HG03095 (cell line): ENCODE data around the gene PPAT.

Source experiments
- ATAC-seq: cut with Tn5 transposase; IDR thresholded peaks from one replicate; pipeline ENCODE4 v1.9.1; 2021; ENCODE audit warnings: moderate library complexity; ENCODE audit not compliant: unreplicated experiment

PPAT gene

DNA sequence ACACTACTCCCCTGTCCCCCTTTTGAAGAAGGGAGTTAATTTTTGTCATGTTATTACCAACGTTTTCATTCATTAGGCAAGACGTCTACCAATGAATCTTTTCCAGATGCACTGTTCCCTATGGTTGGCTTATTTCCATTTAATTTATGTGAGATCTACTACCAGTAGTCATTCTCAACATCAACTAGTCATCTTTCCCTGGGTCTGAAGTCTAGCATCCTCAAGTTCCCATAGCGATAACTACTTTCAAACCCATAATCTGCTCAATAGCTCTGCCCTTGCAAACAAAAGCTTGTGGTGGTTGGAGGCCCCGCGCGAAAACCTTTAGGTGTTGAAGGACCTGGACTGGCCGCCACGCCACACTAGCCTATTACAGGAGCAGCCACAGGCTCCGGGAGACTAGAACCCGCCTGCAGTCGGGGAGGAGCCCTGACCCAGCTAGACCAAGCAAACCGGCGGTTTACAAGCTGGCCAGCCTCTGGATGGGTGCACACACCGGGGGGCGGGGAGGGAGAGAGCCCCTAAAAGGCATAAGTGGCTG lies 746 bp downstream of the PPAT start:
- ATAC-seq, result peak; percentile 3

DNA sequence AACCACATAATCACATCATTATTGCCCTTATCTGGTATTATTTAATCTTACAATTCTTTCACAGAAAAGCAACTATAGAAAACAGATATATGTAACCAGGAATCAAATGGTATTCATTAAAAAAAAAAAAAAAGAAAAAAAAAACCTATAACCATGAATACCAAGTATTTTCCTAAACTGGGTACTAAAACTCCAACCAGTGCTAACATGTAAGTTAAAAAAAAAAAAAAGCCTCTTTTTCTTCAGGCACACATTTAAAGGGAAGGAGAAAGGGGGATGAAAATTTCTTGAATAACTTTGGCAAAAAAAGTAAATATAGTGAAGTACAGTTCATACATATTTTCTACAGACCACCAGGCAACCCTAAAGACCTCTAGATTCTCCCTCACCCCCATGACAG lies 2.1 kb downstream of the PPAT start:
- ATAC-seq, result no peak

DNA sequence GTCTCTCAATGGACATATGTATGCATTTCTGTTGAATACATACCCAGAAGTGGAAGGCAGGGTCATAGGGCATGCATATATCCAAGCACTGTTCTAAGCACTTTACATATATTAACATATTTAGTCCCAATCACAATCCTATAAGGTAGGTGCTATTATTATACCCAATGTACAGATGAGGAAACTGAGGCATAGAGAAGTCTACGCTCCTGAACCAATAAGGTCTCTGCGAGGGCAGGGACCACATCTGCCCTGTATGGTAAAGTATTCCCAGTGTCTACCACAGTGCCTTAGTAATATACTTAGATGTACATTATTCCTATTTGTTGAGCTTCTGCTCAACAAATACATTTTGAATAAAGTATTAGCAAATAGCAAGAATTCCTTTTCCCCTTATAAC lies 5.2 kb downstream of the PPAT start:
- no peak for ATAC-seq

DNA sequence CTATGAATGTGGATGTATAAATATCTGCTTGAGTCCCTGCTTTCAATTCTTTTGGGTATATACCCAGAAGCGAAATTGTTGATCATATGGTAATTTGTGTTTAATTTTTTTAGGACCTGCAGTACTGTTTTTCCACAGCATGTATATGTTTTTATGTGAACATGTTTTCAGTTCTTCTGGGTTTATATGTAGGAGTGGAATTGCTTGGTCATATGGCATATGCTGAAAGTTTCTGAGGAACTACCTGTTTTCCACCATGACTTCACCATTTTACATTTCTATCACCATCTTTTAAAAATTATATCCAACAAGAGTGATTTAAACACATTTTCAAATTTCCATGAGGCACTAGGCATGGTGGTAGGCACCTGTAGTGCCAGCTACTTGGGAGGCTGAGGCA lies 8.2 kb downstream of the PPAT start:
- ATAC-seq, result no peak

DNA sequence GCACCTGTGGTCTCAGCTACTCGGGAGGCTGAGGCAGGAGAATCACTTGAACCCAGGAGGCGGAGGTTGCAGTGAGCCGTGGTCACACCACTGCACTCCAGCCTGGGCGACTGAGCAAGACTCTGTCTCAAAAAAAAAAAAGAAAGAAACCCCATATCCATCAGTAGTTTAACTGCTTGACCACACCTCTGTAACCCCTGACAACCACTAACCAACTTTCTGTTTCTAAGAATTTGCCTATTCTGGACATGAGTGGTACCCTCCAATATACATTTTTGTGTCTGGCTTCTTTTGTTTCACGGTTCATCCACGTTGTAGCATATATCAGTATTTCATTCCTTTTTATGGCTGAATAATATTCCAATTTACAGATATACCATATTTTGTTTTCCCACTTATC lies 9.1 kb downstream of the PPAT start:
- ATAC-seq, result peak; percentile 67

DNA sequence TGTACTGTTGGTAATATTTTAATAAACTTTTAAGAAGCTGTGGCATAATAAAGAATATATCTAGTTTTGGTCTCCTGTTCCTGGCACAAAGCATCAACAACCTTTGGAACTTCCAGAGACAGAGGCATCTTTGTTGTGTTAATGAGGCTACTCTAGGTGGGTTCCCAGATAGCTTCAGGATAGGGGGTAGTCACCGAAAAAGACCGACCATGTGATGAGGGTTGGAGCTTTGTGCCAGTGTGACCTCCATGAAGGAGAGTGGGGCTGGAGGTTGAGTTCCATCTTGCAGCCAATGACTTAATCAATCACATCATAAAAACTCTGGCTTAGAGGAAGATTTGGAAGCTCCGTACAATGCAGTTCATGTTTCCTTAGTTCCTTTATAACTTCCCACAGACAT lies 9.9 kb downstream of the PPAT start:
- ATAC-seq, result no peak

DNA sequence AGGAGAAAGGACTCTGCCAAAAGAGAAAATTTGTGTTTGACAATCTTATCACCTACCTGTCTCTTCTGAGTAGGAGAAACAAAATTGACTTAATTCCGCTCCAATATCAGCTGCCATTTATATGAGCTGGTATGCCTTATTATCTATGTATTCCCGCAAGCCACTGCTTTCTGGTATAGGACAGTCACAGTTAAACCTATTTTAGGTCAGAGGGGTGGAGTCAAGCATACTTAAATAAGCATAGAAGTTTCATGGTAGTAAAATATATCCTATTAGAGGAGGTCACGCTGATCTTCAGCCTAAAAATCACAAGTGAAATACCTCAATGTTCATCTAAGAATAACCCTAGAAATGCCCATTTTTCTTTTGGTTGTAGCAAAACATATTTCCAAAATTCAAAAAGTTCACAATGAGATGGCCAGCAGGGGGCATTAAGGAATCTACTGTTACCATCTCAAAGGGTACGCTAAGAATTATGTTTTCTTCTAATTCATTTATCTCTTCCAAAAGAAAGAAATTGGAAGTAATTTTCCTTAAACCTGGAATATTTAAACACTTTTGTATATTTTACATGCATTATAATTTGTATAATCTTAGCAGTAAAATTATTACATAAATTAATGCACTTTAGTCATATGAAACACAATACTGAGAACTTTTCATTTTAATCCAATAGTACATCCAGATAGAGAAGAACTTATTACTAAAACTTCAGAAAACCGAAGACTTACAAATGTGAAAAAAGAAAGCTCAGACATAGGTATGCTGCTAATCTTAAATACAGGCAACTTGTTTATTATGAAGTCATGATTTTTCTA lies 10.5 kb downstream of the PPAT start:
- ATAC-seq, result no peak

DNA sequence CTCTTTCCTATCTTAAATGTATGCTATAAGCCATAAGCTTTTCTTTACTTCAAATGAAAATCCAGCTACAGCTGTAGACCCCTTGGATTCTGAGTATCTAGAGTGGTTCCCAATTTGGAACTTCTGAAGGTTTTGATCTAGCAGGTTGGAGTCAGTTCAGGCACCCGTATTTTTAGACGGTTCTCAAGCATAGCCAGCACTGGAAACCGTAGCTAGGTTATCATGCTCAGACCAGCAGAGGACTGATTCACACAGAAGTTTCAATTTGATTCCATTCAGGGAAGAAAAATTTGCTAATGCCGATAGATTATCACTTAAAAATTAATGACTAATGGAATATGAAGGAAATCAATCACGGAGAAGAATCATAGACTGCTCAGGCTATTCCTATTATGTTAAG lies 11.2 kb downstream of the PPAT start:
- ATAC-seq, result no peak

DNA sequence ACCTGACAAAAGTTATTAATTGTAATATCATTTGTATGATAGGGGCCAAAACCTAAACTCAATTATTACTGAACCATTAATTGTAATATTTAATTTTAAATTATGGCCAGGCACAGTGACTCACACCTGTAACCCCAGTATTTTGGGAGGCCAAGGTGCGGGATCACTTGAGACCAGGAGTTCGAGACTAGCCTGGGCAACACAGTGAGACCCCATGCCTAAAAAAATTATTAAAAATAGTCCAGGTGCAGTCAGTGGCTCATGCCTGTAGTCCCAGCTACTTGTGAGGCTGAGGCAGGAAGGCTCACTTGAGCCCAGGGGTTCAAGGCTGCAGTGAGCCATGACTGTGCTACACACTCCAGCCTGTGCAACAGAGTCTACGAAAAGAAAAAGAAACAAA lies 18.0 kb downstream of the PPAT start:
- ATAC-seq, result no peak

DNA sequence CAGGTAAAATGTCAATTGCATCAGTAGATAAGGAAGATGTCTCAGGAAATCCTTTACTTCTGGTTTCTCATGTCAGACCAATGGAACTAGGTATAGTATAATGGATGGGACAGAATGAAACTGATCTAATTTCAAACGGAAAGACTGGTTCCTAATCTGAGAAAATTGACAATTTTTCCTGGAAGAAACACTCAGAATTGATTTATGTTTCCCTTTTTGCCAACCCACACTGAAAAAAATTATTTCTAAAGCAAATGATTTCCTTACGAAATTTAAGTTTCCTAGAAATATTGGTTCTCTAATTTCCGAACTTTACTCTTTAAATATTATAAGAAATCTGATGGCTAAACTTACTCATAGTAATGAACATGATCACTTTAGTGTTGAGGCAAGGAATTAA lies 19.1 kb downstream of the PPAT start:
- ATAC-seq, result no peak

DNA sequence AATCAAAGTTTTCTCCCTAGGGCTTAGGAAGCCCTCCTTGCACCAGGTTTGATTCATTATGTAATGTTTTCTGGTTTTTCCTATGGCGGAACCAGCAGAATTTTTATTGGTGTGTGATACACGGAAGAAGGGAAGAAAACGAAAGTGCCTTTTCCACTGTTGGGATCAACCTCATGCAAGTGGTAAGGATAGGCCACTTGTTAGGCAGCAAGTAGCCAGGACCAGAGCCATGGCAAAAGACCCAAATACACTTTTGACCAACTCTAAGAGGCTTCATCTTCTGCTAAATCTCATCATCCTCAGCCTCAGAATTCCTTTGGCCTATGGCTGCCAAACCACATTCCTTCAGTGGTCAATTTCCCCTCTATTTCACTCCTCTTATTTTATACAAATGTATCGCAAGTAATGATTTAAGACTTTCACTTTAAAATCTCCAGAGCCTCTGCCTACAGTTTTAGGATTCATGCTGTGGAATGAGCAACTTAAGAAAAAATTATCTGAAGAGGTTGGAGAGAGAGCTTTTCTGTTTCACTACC lies 21.2 kb downstream of the PPAT start:
- ATAC-seq, result no peak

DNA sequence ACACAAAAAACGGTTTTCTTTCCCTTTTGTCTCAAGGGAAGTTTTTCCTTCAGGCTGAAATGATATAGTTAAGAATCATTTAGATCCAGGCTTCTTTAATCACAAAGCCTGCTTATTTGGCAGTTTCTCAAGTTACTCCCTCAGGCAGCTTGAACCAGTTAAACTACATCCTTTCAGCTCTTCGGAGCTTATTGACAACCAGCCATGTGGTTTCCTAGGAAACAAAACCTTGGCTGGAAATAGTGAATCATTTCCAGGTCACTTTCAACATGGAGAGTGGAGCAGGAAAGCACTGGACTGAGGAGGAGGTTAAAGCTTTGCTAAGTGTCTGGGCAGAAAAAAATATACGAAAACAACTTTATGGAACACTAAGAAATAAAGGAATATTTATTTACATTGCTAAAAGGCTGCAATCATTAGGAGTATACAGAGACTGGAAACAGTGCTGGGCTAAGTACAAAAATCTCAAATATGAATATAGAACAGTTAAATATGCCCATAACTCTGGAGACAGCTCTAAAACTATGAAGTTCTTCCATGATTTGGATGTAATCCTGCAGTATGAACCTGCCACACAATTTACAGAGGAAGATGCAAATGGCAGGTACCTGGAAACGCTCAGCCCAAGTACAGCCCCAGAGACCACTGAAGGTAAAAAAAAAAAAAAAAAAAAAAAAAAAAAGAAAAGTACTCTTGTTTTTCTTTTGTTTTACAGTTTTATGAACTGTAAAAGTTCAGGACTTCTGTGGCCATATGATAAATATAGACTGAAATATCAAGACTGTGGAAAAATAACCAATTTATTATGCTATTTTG lies 25.0 kb downstream of the PPAT start:
- no peak for ATAC-seq

DNA sequence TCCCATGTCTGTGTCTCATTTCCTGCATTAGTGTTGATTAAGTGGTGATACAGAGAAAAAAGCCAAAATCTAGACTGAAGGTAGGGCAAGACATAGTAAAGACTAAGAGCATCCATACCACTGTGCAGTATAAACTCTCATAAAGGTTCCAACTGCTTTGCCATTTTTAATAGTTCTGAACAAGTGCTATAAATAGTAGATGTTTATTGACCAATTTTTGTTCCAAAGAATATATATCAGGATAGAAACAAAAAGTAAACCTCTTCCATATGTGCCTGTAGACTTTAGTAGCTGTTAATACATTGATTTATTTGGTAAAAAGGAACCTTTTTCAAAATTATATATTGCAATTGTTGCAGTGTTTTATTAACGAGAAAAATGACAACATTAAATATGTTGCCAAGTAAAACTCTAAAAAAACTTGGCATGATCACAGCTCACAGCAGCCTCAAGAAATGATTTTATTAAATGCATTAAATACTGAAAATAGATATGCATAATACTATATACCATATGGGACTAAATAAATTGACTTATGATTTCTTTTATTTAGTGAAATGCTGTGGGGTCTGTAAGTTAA lies 25.8 kb downstream of the PPAT start:
- ATAC-seq, result no peak

DNA sequence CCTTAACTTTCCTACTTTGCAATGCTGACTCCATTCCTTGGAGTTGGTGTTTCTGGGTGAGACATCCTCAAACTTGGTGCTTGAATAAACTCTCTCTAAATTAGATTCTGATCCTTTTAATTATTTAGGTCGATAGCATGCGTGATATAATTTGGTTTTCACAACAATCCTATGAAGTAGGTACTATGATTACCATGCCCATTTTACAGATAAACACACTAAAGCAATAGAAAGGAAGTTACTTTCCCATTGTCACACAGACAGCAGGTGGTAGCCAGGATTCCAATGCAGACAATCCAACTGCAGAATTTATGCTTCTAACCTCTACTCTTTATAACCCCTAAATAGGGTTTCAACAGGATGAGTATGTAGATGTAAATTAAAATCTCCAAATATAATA lies 26.4 kb downstream of the PPAT start:
- ATAC-seq, result no peak

DNA sequence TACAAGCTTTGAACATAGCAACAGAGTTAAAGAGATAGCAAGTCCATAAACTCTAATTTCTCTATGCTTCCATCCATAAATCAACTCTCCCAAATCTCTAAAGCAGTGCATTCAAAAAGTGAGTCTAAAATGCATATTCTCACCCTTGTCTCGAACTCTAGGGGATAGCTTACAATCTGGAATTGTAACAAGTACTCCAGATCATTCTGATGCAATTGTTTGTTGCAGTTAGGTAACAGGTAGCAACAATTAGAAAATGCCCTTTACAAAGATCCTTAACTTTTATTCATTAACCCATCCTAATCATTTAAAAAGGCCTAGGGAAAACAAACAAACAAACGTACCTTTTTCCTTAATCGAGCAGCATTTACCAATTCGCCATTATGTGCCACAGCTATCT lies 29.3 kb downstream of the PPAT start:
- no peak for ATAC-seq

DNA sequence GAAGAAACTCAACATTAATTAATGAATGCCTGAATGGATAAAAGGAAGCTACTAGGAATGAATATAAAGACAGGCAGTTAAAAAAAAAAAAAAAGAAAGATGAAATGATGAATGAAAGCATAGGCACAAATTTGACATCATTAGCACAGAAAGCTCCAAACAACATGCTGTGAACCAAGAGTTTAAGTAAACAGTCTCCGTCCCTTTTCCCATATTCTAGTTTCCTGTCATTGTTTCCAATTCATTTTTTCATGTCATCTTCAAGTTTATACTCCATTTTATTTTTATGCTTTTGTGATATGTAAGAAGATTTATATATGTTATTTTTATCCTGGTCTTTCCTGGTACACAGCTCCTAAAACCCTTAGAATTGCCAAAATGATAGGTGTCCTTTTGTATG lies 30.4 kb downstream of the PPAT start:
- ATAC-seq, result no peak

DNA sequence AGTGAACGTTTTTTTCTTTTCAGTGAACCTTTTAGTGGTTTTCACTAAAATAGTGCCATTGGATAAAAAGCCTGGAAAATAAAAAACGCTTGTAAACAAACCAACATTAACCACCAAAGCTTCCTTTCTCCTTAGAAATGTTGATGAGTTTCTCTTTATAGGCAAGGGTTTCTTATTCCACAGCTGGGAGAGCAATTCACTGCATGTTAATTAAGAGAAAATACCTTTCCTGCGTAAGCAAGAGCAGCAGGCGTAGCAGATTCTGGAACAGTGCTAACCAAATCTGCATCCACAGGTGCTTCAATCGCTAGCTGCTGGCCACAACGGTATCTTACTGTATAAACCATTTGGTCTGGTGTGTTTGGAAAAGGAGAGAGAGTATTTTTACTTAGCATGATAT lies 34.9 kb downstream of the PPAT start:
- no peak for ATAC-seq

DNA sequence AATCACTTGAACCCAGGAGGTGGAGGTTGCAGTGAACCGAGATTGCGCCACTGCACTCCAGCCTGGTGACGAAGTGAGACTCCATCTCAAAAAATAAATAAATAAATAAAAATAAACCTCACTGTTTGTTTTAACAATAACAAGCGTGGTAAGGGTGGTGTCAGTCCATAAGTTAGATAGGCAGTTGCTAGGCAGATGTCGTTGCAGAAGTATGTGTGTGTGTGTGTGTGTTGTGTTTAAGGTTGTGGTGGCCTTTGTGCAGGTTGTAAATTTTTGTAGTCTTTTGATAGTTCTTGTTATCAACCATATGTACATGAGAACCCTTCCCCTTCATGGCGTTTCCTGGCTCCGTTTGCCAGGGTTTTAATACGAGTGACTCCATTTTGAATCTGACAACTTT lies 44.1 kb downstream of the PPAT start:
- ATAC-seq, result no peak

DNA sequence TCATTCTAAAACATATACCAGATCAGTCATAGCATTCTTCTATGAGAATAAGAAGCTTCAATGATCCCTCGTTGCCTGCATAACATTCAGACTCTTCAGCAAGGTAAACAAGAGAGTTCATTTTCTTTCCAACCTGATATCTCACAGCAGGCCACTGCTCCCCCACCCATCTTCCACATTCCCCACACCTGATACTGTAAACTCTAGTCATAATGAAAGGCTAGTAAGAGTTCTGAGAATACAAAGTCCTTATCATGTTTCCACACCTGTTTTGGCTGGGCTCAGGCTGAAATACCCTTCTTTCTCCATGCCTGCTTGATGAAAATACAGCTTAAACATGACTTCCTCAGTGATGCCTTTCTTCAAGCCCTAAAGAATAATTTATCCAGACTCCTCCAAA lies 45.9 kb downstream of the PPAT start:
- no peak for ATAC-seq

DNA sequence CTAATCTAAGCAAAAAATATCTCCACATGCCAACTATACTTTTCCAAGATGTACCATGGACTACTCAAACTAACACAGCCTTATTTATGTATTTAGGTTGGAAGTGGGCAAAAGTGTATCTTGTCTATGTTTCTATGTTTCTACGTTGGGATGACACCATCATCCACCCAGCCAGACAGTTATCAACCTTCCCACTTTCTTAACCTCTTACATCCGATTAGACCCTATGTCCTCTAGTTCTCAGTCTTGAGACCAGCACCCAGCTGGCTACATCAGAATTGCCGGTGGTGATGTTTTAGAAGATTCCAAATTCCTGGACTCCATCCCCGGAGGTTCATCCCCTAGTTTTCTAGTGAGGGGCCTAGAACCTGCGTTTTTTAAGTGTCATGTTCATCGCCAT lies 47.1 kb downstream of the PPAT start:
- ATAC-seq, result no peak
